Measurements from ENCODE around the gene PEX14. TPM values are rescaled to one million over a fixed set of nuclear protein-coding genes. Genes with fewer than 3 reads are reported as not detected.
A peak's percentile ranks its signal among the peaks of the same experiment; 100 is the strongest.
"Not testable (repeated sequence)": the region's sequence is repeated elsewhere in the genome, so short reads cannot be mapped to it uniquely, and the experiment has no call there.

PEX14 gene
- total RNA-seq, 6 experiments from 2014 or later = 10.5 to 26.5 (median 16.5) TPM

- Histone ChIP-seq H3K4me3 (no peak overlapping the region), H3K27ac (no peak overlapping the region), H3K36me3 (peaks cover 0 to 7% (median 0%) of the 10 kb centered on the region in 4 donors), H3K9me3 (no peaks in the 10 kb centered on the region), H3K27me3 (no peaks in the 10 kb centered on the region), H3K4me1 (peaks cover 0 to 24% (median 2%) of the 10 kb centered on the region in 4 donors)
- intact Hi-C loops (cut with DNase I) = no loop called here
- DNase-seq = no peak
- ATAC-seq = no peak
- WGBS (ENCODE audit: insufficient coverage, low coverage, low lambda C conversion rate, missing lambda C conversion rate) = 84% methylated on average over 7 of the region's 7 CpGs
- TF ChIP-seq POLR2A (IDR thresholded peaks at IDR 0.05) (no peak), CTCF (IDR thresholded peaks at IDR 0.05) (no peak)
These were observed 18.1 kb upstream of the PEX14 start for GRCh38 chr1:10456661-10457060.

DNA sequence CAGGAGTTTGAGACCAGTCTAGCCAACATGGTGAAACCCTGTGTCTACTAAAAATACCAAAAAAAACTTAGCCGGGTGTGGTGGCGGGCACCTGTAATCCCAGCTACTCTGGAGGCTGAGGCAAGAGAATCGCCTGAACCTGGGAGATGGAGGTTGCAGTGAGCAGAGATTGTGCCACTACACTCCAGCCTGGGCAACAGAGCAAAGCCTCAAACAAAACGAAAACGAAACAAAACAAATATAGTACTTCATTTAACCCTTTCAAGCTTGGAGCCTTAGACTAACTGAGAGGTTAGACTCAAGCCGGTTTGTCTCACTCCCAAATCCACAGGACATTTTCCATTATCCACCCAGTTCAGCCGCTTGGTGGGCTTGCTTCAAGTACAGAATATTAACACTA, 17.3 kb upstream of the PEX14 start:
- 62% methylated on average over 7 of the region's 7 CpGs for WGBS (ENCODE audit: insufficient coverage, low coverage, low lambda C conversion rate, missing lambda C conversion rate)
- intact Hi-C loops (cut with DNase I); H3K27me3 ChIP-seq; DNase-seq; H3K4me3 ChIP-seq; H3K27ac ChIP-seq; H3K9me3 ChIP-seq: not testable (repeated sequence)
- Histone ChIP-seq H3K4me1 (peaks cover 0 to 24% (median 2%) of the 10 kb centered on the region in 4 donors), H3K36me3 (peaks cover 0 to 13% (median 3%) of the 10 kb centered on the region in 4 donors)
- ATAC-seq = peak in 2 of 4 donors; percentile 24 to 28

GRCh38 chr1:10457875-10458274, 16.9 kb upstream of the PEX14 start:
- no peaks in the 10 kb centered on the region for H3K9me3 ChIP-seq
- H3K27ac ChIP-seq = no peak overlapping the region
- no peak overlapping the region for H3K4me3 ChIP-seq
- peaks cover 0 to 17% (median 5%) of the 10 kb centered on the region in 4 donors for H3K36me3 ChIP-seq
- H3K4me1 ChIP-seq = peaks cover 0 to 24% (median 2%) of the 10 kb centered on the region in 4 donors
- no peaks in the 10 kb centered on the region for H3K27me3 ChIP-seq
- 71% methylated on average over 9 of the region's 9 CpGs for WGBS (ENCODE audit: insufficient coverage, low coverage, low lambda C conversion rate, missing lambda C conversion rate)
- no peak for ATAC-seq
- intact Hi-C loops (cut with DNase I) = no loop called here
- no peak for TF ChIP-seq CTCF (IDR thresholded peaks at IDR 0.05)
- no peak for TF ChIP-seq POLR2A (IDR thresholded peaks at IDR 0.05)
- DNase-seq = no peak

DNA sequence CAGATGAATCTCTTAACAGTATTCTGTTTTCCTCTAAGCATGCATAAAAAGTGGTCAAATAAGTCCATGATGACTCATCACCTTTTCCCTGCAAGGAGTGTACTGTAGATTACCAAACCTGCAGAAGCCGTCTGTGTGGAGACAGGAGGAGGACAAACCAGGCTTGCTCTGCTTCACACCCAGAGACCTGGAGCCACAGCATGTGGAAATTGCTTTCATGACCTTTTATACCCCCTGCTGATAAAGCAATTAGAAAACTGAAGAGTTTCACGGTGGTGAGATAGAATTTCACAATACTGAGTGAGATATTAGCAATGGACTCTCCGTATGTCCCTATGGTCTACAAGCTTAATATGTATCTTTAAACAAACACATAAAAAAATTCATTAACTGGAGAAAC, 15.6 kb upstream of the PEX14 start:
- Histone ChIP-seq H3K4me3 (no peak overlapping the region), H3K27me3 (no peaks in the 10 kb centered on the region), H3K4me1 (peaks cover 0 to 24% (median 2%) of the 10 kb centered on the region in 4 donors), H3K27ac (peak overlapping the region in 1 of 3 donors; percentile 4), H3K36me3 (peaks cover 0 to 28% (median 8%) of the 10 kb centered on the region in 4 donors), H3K9me3 (no peaks in the 10 kb centered on the region)
- ATAC-seq (peak; percentile 55 to 85 (median 74)), DNase-seq (no peak)
- no peak for TF ChIP-seq POLR2A (IDR thresholded peaks at IDR 0.05)
- TF ChIP-seq CTCF (IDR thresholded peaks at IDR 0.05) = no peak
- WGBS (ENCODE audit: insufficient coverage, low coverage, low lambda C conversion rate, missing lambda C conversion rate) = 16% methylated on average over 3 of the region's 3 CpGs
- intact Hi-C loops (cut with DNase I) = no loop called here

GRCh38 chr1:10467078-10467477, 7.7 kb upstream of the PEX14 start:
- Histone ChIP-seq H3K4me1 (peaks cover 0 to 16% (median 0%) of the 10 kb centered on the region in 4 donors), H3K9me3 (no peaks in the 10 kb centered on the region), H3K27ac (no peak overlapping the region), H3K4me3 (no peak overlapping the region), H3K27me3 (no peaks in the 10 kb centered on the region), H3K36me3 (peaks cover 0 to 59% (median 18%) of the 10 kb centered on the region in 4 donors)
- intact Hi-C loops (cut with DNase I) = no loop called here
- ATAC-seq (no peak), DNase-seq (no peak)
- no peak for TF ChIP-seq CTCF (IDR thresholded peaks at IDR 0.05)
- no peak for TF ChIP-seq POLR2A (IDR thresholded peaks at IDR 0.05)
- WGBS (ENCODE audit: insufficient coverage, low coverage, low lambda C conversion rate, missing lambda C conversion rate) = 100% methylated on average over 1 of the region's 2 CpGs
